Neural crest cell (in vitro differentiated cells): ENCODE measurements around the gene POR. TPM values are rescaled to one million over a fixed set of nuclear protein-coding genes. Genes with fewer than 3 reads are reported as not detected.

Source experiments
- DNase-seq: peaks from one replicate; pipeline ENCODE4 v3.0.0; 2021; ENCODE audit warnings: low read depth, mixed read lengths, low spot score
- H3K27ac Mint-ChIP-seq: one replicate; pipeline ENCODE4 v1.8.0; 2021; ENCODE audit warnings: mild to moderate bottlenecking, mixed read lengths; ENCODE audit not compliant: unreplicated experiment
- H3K27me3 Mint-ChIP-seq: 2 replicates; pipeline ENCODE4 v1.8.0; 2021; ENCODE audit warnings: low read depth, mild to moderate bottlenecking, mixed read lengths
- H3K36me3 Mint-ChIP-seq: 2 replicates; pipeline ENCODE4 v1.8.0; 2021; ENCODE audit warnings: low read depth, mild to moderate bottlenecking, mixed read lengths
- H3K4me1 Mint-ChIP-seq: 2 replicates; pipeline ENCODE4 v1.8.0; 2021; ENCODE audit warnings: mixed read lengths
- H3K4me3 Mint-ChIP-seq: one replicate; pipeline ENCODE4 v1.8.0; 2021; ENCODE audit warnings: mild to moderate bottlenecking, mixed read lengths
- H3K9me3 Mint-ChIP-seq: 2 replicates; pipeline ENCODE4 v1.8.0; 2021; ENCODE audit warnings: mixed read lengths
- total RNA-seq: library from RNA; stranded (reverse); gene quantifications from 2 replicates; pipeline ENCODE4 v1.2.1, GENCODE V29; 2021
- TF ChIP-seq, protein P1 (sequence below): fragments of 200-600 bp; sonication (generic); conservative IDR thresholded peaks from 2 replicates; pipeline ENCODE4 v1.5.0; 2021; ENCODE audit warnings: antibody characterized with exemption, mild to moderate bottlenecking

The POR gene
- total RNA-seq, 1 donor from 2014 or later: 126 TPM

DNA sequence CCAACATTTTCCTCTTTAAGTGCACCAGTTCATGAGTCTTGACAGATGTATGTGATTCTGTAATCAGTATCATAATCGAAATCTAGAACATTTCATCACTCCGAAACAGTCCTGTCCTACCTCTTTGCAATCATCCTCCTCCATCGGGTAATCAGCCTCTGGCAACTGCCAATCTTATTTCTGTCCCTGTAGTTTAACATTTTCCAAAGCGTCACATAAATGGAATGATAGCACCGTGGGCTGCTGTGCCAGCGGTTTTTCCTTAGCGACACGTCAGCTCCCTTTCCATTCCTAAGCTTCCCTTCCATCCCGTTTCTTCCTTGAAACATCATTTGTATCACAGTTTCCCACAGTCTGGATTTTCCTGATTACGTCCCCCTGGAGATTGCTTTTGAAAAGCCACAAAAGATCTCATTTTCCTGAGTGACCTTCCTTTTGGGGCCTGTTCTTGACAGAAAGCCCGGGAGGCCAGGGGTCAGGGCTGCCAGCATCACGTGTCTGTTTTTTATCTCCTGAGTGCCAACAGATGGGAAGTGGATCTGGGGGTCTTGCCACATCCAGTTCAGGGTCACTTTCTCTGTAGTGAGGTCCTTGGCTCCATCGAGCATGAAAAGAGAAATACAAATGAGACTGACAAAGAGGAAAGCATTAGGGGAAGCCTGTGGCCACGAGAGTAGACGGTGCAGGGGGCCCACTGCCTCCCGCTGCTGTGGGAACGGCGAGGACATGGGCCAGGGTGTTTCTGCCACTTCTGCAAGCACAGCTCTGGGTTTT, 47.8 kb downstream of the POR start:
- Mint-ChIP-seq H3K27me3 (no peaks in the 10 kb centered on the region), H3K36me3 (peaks cover under 1% of the 10 kb centered on the region), H3K4me1 (peaks cover 57% of the 10 kb centered on the region), H3K27ac (peak overlapping the region; percentile 84), H3K4me3 (peak overlapping the region; percentile 77), H3K9me3 (no peaks in the 10 kb centered on the region)
- TF ChIP-seq, protein P1, sequence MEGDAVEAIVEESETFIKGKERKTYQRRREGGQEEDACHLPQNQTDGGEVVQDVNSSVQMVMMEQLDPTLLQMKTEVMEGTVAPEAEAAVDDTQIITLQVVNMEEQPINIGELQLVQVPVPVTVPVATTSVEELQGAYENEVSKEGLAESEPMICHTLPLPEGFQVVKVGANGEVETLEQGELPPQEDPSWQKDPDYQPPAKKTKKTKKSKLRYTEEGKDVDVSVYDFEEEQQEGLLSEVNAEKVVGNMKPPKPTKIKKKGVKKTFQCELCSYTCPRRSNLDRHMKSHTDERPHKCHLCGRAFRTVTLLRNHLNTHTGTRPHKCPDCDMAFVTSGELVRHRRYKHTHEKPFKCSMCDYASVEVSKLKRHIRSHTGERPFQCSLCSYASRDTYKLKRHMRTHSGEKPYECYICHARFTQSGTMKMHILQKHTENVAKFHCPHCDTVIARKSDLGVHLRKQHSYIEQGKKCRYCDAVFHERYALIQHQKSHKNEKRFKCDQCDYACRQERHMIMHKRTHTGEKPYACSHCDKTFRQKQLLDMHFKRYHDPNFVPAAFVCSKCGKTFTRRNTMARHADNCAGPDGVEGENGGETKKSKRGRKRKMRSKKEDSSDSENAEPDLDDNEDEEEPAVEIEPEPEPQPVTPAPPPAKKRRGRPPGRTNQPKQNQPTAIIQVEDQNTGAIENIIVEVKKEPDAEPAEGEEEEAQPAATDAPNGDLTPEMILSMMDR: no peak
- DNase-seq: peak; percentile 34

DNA sequence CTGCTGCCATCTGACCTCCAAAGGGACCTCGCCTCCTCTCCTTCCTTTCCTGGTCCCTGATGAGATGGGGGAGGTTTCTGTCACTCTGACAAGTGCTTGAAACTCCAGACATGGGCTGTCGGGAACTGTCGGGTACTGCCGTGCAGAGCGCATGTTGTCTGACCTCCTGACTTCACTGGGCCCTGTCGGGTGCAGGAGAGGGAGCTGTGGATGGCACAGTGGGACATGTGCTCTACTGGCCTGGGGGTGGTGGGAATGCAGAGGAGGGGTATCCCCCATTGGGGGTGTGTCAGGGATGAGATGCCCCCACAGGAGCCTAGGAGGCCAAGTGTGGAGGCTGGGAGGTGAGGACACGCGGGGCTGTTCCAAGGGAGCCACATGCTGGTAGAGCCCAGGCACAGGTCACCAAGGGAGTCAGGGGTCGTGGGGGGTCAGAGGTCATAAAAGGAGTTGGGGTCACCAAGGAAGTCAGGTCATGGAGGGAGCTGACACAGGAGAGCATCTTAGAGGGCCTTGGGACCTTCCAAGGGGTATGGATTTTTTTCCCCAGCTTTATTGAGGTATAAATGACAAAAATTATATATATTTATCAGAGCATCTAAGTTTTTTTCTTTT, 48.5 kb downstream of the POR start:
- H3K27me3 Mint-ChIP-seq: no peaks in the 10 kb centered on the region

DNA sequence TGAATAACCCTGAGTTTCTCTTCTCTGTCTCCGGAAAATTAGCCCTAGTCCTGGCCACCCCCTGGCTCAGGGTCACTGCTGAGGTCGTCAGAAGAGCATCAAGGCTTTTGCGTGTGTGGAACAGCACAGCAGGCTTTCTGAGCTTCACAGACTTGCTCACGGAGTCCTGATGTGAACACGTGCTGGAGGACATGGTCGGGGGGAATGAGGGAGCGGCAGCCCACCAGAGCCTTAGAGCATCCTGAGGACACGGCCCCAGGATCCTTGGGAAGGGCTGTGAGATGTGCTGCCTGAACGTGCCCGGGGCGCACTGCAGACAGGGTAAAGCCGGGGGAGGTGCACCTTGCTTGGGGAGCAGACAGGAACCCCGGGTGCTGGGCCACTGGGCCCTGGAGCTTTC, 50.7 kb downstream of the POR start:
- DNase-seq: no peak
- Mint-ChIP-seq H3K27ac (no peak overlapping the region), H3K36me3 (no peaks in the 10 kb centered on the region), H3K4me1 (peaks cover 78% of the 10 kb centered on the region), H3K9me3 (no peaks in the 10 kb centered on the region), H3K4me3 (peak overlapping the region; percentile 45), H3K27me3 (no peaks in the 10 kb centered on the region)
- TF ChIP-seq, protein P1: no peak

More for the DNA sequence above, 48.5 kb downstream of the POR start:
- TF ChIP-seq, protein P1: no peak
- H3K27ac Mint-ChIP-seq: peak overlapping the region; percentile 84
- H3K36me3 Mint-ChIP-seq: no peaks in the 10 kb centered on the region
- H3K9me3 Mint-ChIP-seq: no peaks in the 10 kb centered on the region
- peaks cover 61% of the 10 kb centered on the region for H3K4me1 Mint-ChIP-seq
- peak; percentile 35 for DNase-seq
- peak overlapping the region; percentile 77 for H3K4me3 Mint-ChIP-seq

DNA sequence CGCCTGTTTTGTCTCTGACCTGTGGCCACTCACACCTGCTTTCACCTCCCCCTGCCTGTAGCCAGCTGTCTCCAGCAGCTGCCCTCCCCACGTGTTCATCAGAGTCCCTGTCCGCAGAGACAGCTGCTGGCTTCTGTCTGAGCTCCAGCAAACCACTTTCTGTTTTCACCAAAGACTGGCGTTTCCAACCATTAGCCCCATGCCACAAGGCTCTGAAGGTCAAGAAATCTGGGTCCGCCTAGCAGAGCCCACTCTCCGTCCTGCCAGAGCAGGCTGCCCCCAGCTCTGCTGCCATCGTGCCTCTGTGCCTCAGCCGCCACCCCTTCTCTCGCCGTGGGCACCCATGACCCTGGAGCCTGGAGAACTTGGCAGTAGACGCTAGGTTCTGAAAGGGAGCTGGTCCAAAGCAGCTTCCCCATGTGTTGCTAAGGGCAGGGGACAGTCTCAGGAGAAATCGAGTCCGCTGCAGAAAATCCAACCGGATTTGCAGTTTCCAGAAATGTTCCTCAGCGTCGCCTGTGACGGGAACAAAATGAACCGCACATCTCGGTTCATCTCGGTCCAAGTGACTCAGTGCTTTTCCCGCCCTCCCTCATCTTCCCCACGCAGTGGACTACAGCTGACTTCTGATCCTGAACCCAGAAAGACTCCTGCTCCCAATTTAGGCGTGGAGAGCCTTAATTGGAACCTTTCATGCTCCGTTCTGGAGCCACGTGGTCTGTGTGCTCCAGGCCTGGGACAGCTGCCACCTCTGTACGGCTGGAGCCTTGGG, 51.4 kb downstream of the POR start:
- Mint-ChIP-seq H3K4me1 (peaks cover 80% of the 10 kb centered on the region), H3K9me3 (no peaks in the 10 kb centered on the region), H3K27me3 (no peaks in the 10 kb centered on the region), H3K4me3 (peak overlapping the region; percentile 79), H3K36me3 (no peaks in the 10 kb centered on the region), H3K27ac (peak overlapping the region; percentile 91)
- TF ChIP-seq, protein P1: no peak
- no peak for DNase-seq

DNA sequence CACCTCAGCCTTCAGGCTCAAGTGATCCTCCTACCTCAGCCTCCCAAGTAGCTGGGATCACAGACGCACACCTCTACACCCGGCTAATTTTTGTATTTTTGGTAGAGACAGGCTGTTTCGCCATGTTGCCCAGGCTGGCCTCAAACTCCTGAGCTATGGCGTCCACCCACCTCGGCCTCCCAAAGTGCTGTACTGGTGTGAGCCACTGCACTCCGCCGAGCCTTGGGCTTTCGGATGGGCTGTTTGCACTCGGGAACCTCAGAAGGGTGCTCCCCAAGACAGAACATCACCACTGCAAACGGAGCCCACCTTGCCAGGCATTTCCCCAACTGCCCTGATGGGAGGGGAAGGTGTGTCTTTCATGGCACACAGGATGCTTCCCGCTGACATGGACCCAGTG, 52.1 kb downstream of the POR start:
- Mint-ChIP-seq H3K4me3 (peak overlapping the region; percentile 79), H3K9me3 (no peaks in the 10 kb centered on the region), H3K36me3 (no peaks in the 10 kb centered on the region), H3K27me3 (no peaks in the 10 kb centered on the region), H3K4me1 (peaks cover 80% of the 10 kb centered on the region), H3K27ac (peak overlapping the region; percentile 95)
- no peak for DNase-seq
- TF ChIP-seq, protein P1: no peak
